ENCODE measurements around the gene CREB3L2. TPM values are rescaled to one million over a fixed set of nuclear protein-coding genes. Genes with fewer than 3 reads are reported as not detected.
A peak's percentile ranks its signal among the peaks of the same experiment; 100 is the strongest.

The CREB3L2 gene
- total and polyA plus RNA-seq, 2 of the 13 experiments (the other 11 are each of a cell fraction or from before 2014, with no cell fraction given): 22.1 to 41.1 TPM

GRCh38 chr7:137985253-137985896, 16.5 kb downstream of the CREB3L2 start:
- FAIRE-seq: no peak
- Histone ChIP-seq H3K9ac (ENCODE audit: insufficient read depth, low read depth, low read length) (peak overlapping the region; percentile 31), H3K79me2 (ENCODE audit: insufficient read depth, low read length) (peaks cover 100% of the 10 kb centered on the region)
- TF ChIP-seq, protein P1, sequence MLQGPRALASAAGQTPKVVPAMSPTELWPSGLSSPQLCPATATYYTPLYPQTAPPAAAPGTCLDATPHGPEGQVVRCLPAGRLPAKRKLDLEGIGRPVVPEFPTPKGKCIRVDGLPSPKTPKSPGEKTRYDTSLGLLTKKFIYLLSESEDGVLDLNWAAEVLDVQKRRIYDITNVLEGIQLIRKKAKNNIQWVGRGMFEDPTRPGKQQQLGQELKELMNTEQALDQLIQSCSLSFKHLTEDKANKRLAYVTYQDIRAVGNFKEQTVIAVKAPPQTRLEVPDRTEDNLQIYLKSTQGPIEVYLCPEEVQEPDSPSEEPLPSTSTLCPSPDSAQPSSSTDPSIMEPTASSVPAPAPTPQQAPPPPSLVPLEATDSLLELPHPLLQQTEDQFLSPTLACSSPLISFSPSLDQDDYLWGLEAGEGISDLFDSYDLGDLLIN (CRISPR knock-in tag; IDR thresholded peaks at IDR 0.05; ENCODE audit: borderline replicate concordance): no peak
- TF ChIP-seq HNF1B (CRISPR knock-in tag; IDR thresholded peaks at IDR 0.05): no peak
- TF ChIP-seq ZNF3 (CRISPR knock-in tag; IDR thresholded peaks at IDR 0.05): no peak
- TF ChIP-seq RFXAP (CRISPR knock-in tag; IDR thresholded peaks at IDR 0.05; ENCODE audit: borderline replicate concordance): no peak
- TF ChIP-seq, protein P2, sequence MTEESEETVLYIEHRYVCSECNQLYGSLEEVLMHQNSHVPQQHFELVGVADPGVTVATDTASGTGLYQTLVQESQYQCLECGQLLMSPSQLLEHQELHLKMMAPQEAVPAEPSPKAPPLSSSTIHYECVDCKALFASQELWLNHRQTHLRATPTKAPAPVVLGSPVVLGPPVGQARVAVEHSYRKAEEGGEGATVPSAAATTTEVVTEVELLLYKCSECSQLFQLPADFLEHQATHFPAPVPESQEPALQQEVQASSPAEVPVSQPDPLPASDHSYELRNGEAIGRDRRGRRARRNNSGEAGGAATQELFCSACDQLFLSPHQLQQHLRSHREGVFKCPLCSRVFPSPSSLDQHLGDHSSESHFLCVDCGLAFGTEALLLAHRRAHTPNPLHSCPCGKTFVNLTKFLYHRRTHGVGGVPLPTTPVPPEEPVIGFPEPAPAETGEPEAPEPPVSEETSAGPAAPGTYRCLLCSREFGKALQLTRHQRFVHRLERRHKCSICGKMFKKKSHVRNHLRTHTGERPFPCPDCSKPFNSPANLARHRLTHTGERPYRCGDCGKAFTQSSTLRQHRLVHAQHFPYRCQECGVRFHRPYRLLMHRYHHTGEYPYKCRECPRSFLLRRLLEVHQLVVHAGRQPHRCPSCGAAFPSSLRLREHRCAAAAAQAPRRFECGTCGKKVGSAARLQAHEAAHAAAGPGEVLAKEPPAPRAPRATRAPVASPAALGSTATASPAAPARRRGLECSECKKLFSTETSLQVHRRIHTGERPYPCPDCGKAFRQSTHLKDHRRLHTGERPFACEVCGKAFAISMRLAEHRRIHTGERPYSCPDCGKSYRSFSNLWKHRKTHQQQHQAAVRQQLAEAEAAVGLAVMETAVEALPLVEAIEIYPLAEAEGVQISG (CRISPR knock-in tag; IDR thresholded peaks at IDR 0.05): peak; percentile 48; the same call in 1 of the 2 replicates
- TF ChIP-seq NPAS2 (CRISPR knock-in tag; IDR thresholded peaks at IDR 0.05; ENCODE audit: borderline replicate concordance): no peak
- no peak for TF ChIP-seq ZNF619 (CRISPR knock-in tag; IDR thresholded peaks at IDR 0.05)
- no peak for TF ChIP-seq ZBTB20 (CRISPR knock-in tag; IDR thresholded peaks at IDR 0.05; ENCODE audit: borderline replicate concordance, low read depth)
- TF ChIP-seq IRF1 (CRISPR knock-in tag; IDR thresholded peaks at IDR 0.05; ENCODE audit: low read depth): no peak
- TF ChIP-seq ZBTB4 (CRISPR knock-in tag; IDR thresholded peaks at IDR 0.05; ENCODE audit: borderline replicate concordance): no peak
- no peak for TF ChIP-seq KAT7 (CRISPR knock-in tag; IDR thresholded peaks at IDR 0.05; ENCODE audit: borderline replicate concordance)
- TF ChIP-seq IKZF1 (IDR thresholded peaks at IDR 0.05): no peak
- TF ChIP-seq ZNF253 (CRISPR knock-in tag; IDR thresholded peaks at IDR 0.05; ENCODE audit: borderline replicate concordance): no peak
- no peak for TF ChIP-seq ZNF878 (CRISPR knock-in tag; IDR thresholded peaks at IDR 0.05)

More at GRCh38 chr7:137985253-137985896, 16.5 kb downstream of the CREB3L2 start:
- Histone ChIP-seq H3K4me1 (ENCODE audit: insufficient read depth, low read length) (peaks cover 100% of the 10 kb centered on the region), H3K9me3 (ENCODE audit: low read length) (peaks cover 4% of the 10 kb centered on the region; the same call in 1 of the 2 replicates), H3K27ac (ENCODE audit: extremely low read length, insufficient read depth, low read length) (peak overlapping the region; percentile 59), H3K27me3 (ENCODE audit: control insufficient read depth in 1 of 2, insufficient read depth in 2 of 2, low read length in 2 of 2) (no peaks in the 10 kb centered on the region), H3K4me3 (replicated peaks in 1 of 3; ENCODE audit: insufficient read depth in 1 of 3, low read depth in 2 of 3, low read length in 3 of 3) (no peak overlapping the region; a peak in 1 of 6 replicates), H4K20me1 (ENCODE audit: insufficient read depth, low read length) (peaks cover 6% of the 10 kb centered on the region), H2AFZ (ENCODE audit: low read length) (no peak overlapping the region), H3K4me2 (ENCODE audit: low read depth, low read length) (peak overlapping the region; percentile 65), H3K36me3 (replicated peaks in 1 of 2; ENCODE audit: control insufficient read depth in 1 of 2, insufficient read depth in 2 of 2, low read length in 2 of 2) (peaks cover 7 to 30% of the 10 kb centered on the region in 2 experiments)
- in situ Hi-C loops (cut with HindIII; ENCODE audit: extremely low pct_ligation_motif_present, low pct_unique_long_range_greater_than_20kb): no loop called here
- WGBS (ENCODE audit: low lambda C conversion rate): 41% methylated on average over 8 of the region's 8 CpGs
- CTCF ChIA-PET (ENCODE audit: low intra/inter-chr PET ratio, low total read pairs): no interaction called here
- peak; percentile 75 for ATAC-seq
- DNase-seq (ENCODE audit: low spot score): peak; percentile 32
- BruUV-seq (replicated peaks): no TSS peak
- intact Hi-C loops (cut with micrococcal nuclease; ENCODE audit: unreplicated experiment): loop anchor here (2.0 kb wide), 1 partner anchor 15 kb away; no protein-coding TSS in a partner anchor
- POLR2A ChIA-PET: interaction anchor here (1.3 to 2.6 kb wide), 4 partner anchors 9 to 18 kb away, joined by 6 to 14 read pairs (median 8); partner anchors contain the start of gene CREB3L2
